SU-DHL-6 (cell line): Measurements from ENCODE around the gene DAPK1.

ENCODE experiments used
- H2AFZ ChIP-seq: fragments of 200-600 bp; sonication (generic); 2 replicates; pipeline ENCODE4 v1.6.1; 2014; ENCODE audit warnings: low read depth, mild to moderate bottlenecking, moderate library complexity, mixed read lengths, antibody characterized with exemption, low read length; ENCODE audit not compliant: severe bottlenecking
- H3F3A ChIP-seq: fragments of 200-600 bp; shearing (Covaris generic); 2 replicates; pipeline ENCODE4 v1.6.0; 2016; ENCODE audit warnings: antibody characterized with exemption, mild to moderate bottlenecking; ENCODE audit not compliant: insufficient read depth
- H3K27ac ChIP-seq: fragments of 200-600 bp; sonication (generic); 2 replicates; pipeline ENCODE4 v1.5.1; 2016; ENCODE audit warnings: low read depth, mild to moderate bottlenecking, low read length, moderate library complexity, mixed read lengths
- H3K27me3 ChIP-seq: fragments of 200-600 bp; sonication (generic), shearing (Covaris generic); 2 replicates; pipeline ENCODE4 v1.6.0; 2014; ENCODE audit warnings: mild to moderate bottlenecking, low read length
- H3K36me3 ChIP-seq: fragments of 200-600 bp; sonication (generic); 2 replicates; pipeline ENCODE4 v1.6.1; 2014; ENCODE audit warnings: mild to moderate bottlenecking, low read length, mixed read lengths
- H3K4me2 ChIP-seq: fragments of 300-600, 200-600 bp; shearing (Covaris generic), sonication (generic); 2 replicates; pipeline ENCODE4 v1.6.0; 2014; ENCODE audit warnings: low read length, low read depth, mild to moderate bottlenecking; ENCODE audit not compliant: poor library complexity, severe bottlenecking
- H3K4me3 ChIP-seq: fragments of 200-600 bp; sonication (generic); 2 replicates; pipeline ENCODE4 v1.5.1; 2014; ENCODE audit warnings: antibody characterized with exemption, low read length, mild to moderate bottlenecking, mixed read lengths; ENCODE audit not compliant: insufficient read depth, poor library complexity, severe bottlenecking
- H3K79me2 ChIP-seq: fragments of 200-600 bp; sonication (generic); 2 replicates; pipeline ENCODE4 v1.6.1; 2014; ENCODE audit warnings: mild to moderate bottlenecking, low read length, moderate library complexity; ENCODE audit not compliant: insufficient read depth
- H3K9ac ChIP-seq: fragments of 200-600 bp; sonication (generic); 2 replicates; pipeline ENCODE4 v1.7.0; 2014; ENCODE audit warnings: mild to moderate bottlenecking, low read length
- H3K9me2 ChIP-seq: fragments of 200-600 bp; sonication (generic); replicated peaks from 2 replicates; pipeline ENCODE4 v1.6.1; 2014; ENCODE audit warnings: low read length; ENCODE audit not compliant: insufficient read depth
- H3K9me3 ChIP-seq: fragments of 200-600 bp; sonication (generic); 2 replicates; pipeline ENCODE4 v1.6.1; 2014; ENCODE audit warnings: low read length, mixed read lengths; ENCODE audit not compliant: insufficient read depth
- H4K20me1 ChIP-seq: fragments of 200-600 bp; sonication (generic); 2 replicates; pipeline ENCODE4 v1.6.1; 2014; ENCODE audit warnings: low read depth, mild to moderate bottlenecking, antibody characterized with exemption, low read length, moderate library complexity, mixed read lengths
- EZH2phosphoT487 ChIP-seq: fragments of 200-600 bp; sonication (generic), shearing (Covaris generic); conservative IDR thresholded peaks from 2 replicates; pipeline ENCODE4 v1.6.1; 2018; ENCODE audit warnings: mild to moderate bottlenecking, antibody characterized with exemption, low read length, moderate library complexity, mixed read lengths
- TF ChIP-seq, protein P1 (sequence below): fragments of 200-600 bp; sonication (generic); IDR thresholded peaks from one replicate; pipeline ENCODE4 v1.5.1; 2017; ENCODE audit warnings: antibody characterized with exemption, mild to moderate bottlenecking, low read length, moderate library complexity; ENCODE audit not compliant: insufficient read depth, poor library complexity, severe bottlenecking

DAPK1 gene

GRCh38 chr9:87648606-87649005, 150.9 kb downstream of the DAPK1 start:
- no peaks in the 10 kb centered on the region for H3K9me3 ChIP-seq
- no peaks in the 10 kb centered on the region for H3F3A ChIP-seq
- H4K20me1 ChIP-seq, result no peaks in the 10 kb centered on the region
- no peak overlapping the region for H3K4me2 ChIP-seq
- H3K27me3 ChIP-seq, result no peaks in the 10 kb centered on the region
- H2AFZ ChIP-seq, result no peak overlapping the region
- no peaks in the 10 kb centered on the region for H3K36me3 ChIP-seq
- no peak for TF ChIP-seq EZH2phosphoT487
- TF ChIP-seq, protein P1, sequence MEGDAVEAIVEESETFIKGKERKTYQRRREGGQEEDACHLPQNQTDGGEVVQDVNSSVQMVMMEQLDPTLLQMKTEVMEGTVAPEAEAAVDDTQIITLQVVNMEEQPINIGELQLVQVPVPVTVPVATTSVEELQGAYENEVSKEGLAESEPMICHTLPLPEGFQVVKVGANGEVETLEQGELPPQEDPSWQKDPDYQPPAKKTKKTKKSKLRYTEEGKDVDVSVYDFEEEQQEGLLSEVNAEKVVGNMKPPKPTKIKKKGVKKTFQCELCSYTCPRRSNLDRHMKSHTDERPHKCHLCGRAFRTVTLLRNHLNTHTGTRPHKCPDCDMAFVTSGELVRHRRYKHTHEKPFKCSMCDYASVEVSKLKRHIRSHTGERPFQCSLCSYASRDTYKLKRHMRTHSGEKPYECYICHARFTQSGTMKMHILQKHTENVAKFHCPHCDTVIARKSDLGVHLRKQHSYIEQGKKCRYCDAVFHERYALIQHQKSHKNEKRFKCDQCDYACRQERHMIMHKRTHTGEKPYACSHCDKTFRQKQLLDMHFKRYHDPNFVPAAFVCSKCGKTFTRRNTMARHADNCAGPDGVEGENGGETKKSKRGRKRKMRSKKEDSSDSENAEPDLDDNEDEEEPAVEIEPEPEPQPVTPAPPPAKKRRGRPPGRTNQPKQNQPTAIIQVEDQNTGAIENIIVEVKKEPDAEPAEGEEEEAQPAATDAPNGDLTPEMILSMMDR, result no peak
- no peaks in the 10 kb centered on the region for H3K79me2 ChIP-seq
- no peaks in the 10 kb centered on the region for H3K9me2 ChIP-seq
- H3K4me3 ChIP-seq, result no peak overlapping the region
- no peak overlapping the region for H3K9ac ChIP-seq
- no peak overlapping the region for H3K27ac ChIP-seq

DNA sequence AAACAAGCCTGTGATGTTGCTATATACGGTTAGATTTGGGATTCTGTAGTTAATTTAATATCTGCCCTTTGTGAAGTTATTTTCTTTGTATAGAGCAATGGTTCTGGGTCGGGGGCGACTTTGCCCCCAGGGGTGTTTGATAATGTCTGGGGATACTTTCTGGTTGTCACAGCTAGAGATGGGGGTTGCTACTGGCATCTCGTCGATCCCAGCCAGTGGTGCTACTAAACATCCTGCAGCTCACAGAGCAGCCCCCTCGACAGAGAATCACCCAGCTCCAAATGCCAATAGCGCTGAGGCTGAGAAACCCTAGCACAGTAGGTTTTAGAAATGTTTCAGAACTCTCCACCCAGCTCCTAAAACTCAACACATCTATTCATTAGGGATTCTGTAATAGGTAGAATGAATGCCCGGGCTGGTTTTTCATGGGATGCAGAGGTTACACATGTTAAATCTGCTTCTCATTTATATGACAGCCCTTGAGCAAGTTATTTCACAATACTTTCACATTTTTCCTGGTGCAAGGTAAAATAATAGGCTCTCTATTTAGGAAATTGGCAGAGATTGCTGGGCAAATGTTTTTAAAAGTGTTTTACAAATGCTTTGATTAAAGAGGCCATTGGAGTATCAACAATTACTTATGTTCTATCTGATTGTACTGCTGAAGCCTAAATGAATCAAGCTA, 153.1 kb downstream of the DAPK1 start:
- Histone ChIP-seq H2AFZ (no peak overlapping the region), H4K20me1 (no peaks in the 10 kb centered on the region), H3K9ac (no peak overlapping the region), H3K9me3 (no peaks in the 10 kb centered on the region), H3F3A (no peaks in the 10 kb centered on the region), H3K4me3 (no peak overlapping the region), H3K27ac (no peak overlapping the region), H3K9me2 (no peaks in the 10 kb centered on the region), H3K79me2 (no peaks in the 10 kb centered on the region), H3K36me3 (no peaks in the 10 kb centered on the region), H3K4me2 (no peak overlapping the region), H3K27me3 (no peaks in the 10 kb centered on the region)
- TF ChIP-seq EZH2phosphoT487, result no peak
- TF ChIP-seq, protein P1, result no peak

DNA sequence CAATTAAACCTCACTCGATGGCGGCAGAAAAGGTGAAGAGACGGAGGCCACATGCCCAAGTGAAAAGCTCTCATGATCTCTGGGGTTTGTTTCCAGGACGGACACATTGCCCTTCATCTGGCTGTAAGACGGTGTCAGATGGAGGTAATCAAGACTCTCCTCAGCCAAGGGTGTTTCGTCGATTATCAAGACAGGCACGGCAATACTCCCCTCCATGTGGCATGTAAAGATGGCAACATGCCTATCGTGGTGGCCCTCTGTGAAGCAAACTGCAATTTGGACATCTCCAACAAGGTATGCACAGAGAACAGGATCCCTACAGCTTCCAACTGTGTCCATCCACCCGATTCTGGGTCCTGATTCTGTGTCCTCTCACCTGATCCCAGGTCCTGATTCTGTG, 153.8 kb downstream of the DAPK1 start:
- Histone ChIP-seq H3K9ac (no peak overlapping the region), H3K27me3 (no peaks in the 10 kb centered on the region), H3F3A (no peaks in the 10 kb centered on the region), H3K79me2 (no peaks in the 10 kb centered on the region), H3K4me3 (no peak overlapping the region), H3K36me3 (no peaks in the 10 kb centered on the region), H4K20me1 (no peaks in the 10 kb centered on the region), H3K9me2 (no peaks in the 10 kb centered on the region), H3K9me3 (no peaks in the 10 kb centered on the region), H3K27ac (no peak overlapping the region), H3K4me2 (no peak overlapping the region), H2AFZ (no peak overlapping the region)
- TF ChIP-seq, protein P1, result no peak
- no peak for TF ChIP-seq EZH2phosphoT487
